GM20431 (cell line): ENCODE results near the gene CMIP.
"Not testable (repeated sequence)": the region's sequence is repeated elsewhere in the genome, so short reads cannot be mapped to it uniquely, and the experiment has no call there.

Source experiments
- in situ Hi-C: fragments of 300-500 bp; cut with MseI, MboI; formaldehyde crosslinking; loops from one replicate; pipeline ENCODE4 v1.15.0; 2020; ENCODE audit warnings: low sequenced_read_pairs; ENCODE audit not compliant: unreplicated experiment

The CMIP gene

DNA sequence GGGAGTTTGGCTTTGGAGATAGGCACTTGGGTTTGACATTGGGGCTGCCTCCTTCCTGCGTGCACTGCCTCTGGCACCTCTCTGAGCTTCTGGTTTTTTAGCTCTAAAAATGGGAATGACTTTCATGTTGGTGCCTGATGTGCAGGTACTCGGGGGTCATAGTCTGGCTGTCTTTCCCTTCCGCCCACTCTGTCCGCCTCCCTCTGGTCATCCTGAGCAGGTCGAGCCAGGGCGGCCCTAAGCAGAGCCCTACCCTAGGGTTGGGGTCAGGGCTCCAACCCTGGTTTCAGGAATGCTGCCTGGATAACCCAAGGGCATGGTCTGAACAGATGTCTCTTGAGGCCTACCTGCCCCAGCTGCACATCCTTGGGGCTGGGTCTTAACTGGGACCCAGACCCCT lies 64.8 kb downstream of the CMIP start:
- in situ Hi-C loops, result no loop called here

DNA sequence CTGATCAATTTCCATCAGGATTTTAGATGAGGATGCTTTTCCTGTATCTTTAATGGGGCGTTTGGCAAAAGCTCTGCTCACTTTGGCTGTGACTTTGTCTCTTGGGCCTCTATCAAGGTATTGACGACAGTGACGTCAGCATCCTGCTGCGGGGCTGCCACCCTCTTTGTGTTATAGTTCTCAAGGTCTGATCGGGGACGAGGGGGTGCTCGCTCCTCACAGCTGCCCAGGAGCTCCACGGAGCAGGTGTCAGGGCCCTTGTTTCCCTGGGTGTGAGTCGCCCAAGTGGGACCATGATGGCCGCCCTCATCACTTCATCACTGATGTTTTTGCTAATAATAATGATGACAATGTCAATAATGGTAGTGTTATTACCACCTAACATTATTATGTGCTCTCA lies 65.4 kb downstream of the CMIP start:
- in situ Hi-C loops, result no loop called here

DNA sequence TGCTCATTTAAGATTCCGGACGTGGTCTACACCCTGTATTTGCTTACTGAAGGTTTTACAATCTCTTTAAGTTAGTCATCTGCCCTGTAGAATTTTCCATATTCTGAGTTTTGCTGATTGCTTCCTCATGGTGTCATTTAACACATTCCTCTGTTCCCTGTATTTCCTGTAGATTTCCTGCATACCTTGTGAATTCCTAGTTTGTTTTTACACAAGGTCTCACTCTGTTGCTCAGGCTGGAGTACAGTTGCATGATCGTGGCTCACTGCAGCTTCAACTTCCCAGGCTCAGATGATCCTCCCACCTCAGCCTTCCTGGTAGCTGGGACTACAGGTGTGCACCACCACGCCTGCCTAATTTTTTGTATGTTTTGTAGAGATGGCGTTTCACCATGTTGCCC lies 66.8 kb downstream of the CMIP start:
- in situ Hi-C loops, result no loop called here

DNA sequence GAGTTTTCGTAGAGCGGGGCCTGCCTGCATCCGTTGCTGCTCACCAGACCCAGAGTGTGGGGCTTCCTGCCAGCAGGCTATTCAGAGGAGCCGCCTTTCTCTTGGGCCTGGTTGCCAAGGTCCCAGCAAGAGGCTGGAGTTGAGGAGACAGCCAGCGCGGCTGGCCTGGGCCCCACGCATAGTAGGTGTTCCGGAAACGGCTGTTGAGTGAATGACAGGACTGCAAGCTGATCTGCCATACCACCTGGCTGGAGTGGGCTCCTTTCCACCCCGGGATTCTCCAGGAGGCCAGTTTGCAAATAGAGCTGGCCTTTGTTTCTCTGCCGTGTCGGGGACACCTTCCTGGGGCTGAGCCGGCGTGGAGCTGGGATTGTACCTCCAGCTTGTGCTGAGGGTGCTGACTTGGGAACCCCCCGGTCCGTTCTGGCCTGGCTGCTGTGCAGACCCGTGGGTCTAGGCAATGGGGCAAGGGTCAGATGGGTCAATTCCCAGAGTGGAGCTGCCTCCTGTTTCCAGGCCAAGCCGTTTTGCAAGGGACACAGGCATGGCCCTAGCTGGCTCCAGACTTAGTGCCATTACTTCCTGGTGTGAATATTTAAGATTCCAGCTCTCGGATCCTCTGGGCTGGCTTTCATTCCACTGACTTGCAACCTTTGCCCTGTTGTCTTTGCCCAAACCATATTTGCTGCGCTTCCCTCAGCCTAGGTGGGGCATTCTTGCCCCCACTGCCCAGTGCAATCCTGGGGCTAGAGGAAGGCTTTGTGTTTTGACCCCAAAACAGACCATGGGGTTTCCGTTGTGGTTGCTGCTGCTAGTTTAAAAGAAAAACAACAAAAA lies 68.8 kb downstream of the CMIP start:
- in situ Hi-C loops, result no loop called here

DNA sequence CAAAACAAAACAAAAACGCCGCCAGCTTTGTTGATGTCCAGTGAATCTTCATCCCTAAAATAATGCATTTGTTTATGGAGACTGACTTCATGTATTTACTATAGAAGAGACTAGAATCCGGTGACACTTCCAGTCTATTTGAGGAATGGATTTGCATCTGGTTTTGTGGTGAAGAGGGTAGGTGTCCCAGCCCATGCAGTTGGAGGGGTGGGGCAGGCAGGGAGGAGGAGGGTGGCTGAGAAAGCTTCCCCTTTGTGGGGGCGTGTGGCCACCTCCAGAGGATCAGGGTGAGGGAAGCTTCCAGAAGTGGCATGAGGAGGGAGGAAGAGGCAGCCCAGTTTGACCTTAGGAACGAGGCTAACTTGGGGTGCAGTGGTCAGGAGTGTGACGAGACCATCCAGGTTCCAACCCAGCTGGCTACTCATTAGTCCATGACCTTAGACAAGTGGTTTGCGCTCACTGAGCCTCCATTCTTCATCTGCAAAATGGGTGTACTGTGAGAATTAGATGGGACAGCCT lies 69.5 kb downstream of the CMIP start:
- in situ Hi-C loops, result no loop called here

DNA sequence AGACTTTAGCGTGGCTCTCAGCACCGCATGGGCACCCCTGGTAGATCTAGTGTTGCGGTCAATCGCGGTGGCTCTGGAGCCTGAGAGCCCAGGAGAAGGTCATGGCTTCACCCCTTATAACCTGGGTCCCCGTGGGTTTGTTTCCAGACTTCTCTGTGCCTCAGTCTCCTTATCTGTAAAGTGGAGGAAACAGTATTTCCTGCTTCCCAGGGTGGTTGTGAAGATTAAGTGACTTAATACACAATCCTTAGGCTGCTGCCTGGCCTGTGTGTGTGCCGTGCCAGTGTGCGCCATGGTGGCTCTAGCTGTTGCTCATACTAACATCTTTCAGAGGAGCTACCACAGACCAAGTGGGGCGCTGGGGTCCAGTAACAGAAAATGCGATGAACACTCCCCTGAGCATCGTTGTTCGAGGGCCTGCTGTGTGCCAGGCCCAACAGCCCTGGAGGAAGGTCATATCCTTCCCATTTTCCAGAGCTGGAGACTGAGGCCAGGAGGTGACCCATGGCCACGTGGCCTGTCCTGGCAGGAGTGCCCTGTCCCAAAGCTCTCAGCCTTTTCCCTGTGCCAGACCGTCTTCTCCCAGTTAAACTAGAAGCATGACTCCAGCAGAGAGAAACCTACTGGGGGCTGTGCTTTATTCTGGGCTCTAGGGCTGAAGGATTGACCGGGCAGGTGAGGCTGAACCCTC lies 70.1 kb downstream of the CMIP start:
- in situ Hi-C loops, result no loop called here

DNA sequence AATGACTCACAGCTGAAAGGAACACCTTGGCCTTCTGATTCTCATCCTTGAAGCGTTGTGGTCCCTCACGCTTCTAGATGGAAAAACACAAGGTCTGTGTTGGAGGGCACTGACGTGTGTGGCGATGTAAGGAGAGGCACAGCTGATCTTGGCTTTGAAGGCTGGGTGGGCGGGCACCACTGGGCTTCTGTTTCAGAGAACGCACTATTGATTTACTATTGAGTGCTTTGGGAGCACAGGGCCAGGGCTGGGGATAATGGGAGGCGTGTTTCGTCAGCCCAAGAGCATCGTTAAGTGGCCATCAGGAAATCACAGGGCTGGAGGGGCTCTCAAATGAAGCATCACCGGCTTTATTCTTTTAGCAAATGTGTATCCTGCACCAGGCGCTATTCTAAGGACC lies 70.7 kb downstream of the CMIP start:
- in situ Hi-C loops, result no loop called here

DNA sequence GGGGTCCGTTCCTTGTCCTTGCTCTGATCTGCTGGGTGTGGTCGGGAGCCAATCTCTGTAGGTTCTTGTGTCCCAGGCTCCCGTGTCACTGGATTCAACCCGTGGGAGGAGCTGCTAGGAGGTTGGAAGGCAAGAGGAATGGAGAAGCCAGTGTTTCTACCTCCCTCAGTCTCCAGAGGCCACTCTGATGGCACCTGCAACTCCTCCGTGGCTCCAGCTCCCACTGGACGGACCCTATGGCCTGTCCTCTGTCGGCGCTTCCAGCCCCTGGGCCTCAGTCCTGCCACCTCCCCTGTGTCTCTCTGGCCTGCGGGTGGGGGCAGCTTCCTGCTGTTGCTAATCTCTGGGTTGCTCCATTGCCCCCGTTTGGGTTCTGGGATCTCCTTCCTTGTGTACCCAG lies 71.1 kb downstream of the CMIP start:
- in situ Hi-C loops, result no loop called here

DNA sequence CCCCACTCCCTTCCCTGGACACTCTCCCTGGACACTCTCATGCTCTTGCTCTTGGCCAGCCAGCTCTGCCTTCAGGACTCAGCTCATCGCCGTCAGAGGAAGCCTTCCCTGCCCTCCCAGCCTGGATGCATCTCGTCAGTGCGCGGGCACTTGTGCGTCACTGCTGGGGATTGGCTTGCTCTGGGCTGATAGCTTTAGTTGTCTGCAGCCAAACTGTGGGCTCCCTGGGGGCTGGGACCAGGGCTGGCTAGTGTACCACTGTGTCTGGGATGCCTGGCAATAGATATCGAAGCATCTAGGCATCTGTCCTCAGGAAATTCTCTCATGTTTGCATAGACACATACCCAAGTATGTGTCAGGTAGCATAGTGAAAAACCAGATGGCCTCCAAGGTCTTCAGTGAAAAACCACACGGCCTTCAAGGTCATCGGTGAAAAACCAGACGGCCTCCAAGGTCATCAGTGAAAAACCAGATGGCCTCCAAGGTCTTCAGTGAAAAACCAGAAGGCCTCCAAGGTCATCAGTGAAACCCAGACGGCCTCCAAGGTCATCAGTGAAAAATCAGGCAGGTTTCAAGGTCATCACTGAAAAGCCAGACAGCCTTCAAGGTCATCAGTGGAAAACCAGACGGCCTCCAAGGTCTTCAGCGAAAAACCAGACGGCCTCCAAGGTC lies 72.0 kb downstream of the CMIP start:
- in situ Hi-C loops, result no loop called here

DNA sequence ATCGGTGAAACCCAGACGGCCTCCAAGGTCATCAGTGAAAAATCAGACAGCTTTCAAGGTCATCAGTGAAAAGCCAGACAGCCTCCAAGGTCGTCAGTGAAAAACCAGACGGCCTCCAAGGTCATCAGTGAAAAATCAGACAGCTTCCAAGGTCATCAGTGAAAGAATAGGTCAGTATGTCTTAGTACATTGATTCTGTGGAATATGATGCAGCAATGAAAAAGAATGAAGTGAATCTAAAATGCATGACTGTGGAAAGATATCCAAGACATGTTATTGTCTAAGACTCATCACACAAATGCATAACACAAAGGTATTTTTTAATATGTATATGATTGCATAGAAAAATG lies 72.5 kb downstream of the CMIP start:
- in situ Hi-C loops, result no loop called here

DNA sequence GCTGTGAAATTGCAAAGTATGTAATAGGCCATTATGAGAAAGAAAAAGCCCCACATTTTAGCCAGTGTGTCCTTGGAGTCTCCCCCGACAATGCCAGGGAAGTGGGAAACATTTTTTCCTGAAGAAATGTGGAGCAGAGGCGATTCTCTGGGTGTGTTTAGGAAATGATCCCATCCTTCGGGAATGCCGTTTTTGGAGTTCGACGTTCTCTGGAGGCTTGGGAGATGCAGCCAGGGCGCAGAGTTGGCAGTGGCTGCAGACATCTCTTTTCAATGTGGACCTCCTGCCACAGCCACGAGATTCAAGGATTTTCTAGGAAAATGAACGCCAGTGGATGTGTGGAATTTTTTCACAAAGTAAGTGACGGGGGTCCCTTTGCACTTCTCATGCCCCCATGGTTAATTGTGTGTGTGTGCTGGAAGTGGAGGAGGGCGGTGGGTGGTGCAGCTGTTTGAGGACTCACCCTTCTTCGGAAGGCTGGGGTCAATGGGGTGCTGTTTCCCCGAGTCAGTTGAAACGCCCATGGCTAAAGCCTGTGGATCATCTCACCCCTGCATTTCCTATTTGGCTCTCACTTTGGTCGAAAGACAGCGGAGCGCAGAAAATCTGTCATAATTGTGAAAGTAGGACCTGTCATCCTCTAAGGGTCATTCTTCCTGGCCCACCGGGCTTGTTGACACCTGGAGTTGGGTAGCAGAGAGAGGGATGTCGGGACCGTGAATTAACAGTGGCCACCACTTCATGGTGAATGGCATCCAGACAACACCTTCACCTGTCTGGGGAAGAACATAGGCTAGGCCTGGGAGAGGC lies 73.2 kb downstream of the CMIP start:
- in situ Hi-C loops, result no loop called here

DNA sequence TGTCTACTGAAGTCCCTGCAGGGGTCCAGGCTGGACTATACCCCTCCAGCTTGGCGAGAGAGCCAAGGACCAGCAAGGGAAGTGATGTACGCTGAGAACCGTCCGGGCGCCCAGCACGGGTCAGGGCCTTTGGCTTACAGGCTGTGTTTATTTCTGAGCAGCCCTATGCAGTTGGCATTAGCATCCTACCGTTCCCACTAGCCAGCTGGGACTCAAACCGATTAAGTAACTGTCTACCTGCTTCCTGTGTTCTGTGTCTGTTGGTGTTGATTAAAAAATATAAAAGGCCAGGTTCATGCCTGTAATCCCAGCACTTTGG lies 73.8 kb downstream of the CMIP start:
- in situ Hi-C loops, result no loop called here

DNA sequence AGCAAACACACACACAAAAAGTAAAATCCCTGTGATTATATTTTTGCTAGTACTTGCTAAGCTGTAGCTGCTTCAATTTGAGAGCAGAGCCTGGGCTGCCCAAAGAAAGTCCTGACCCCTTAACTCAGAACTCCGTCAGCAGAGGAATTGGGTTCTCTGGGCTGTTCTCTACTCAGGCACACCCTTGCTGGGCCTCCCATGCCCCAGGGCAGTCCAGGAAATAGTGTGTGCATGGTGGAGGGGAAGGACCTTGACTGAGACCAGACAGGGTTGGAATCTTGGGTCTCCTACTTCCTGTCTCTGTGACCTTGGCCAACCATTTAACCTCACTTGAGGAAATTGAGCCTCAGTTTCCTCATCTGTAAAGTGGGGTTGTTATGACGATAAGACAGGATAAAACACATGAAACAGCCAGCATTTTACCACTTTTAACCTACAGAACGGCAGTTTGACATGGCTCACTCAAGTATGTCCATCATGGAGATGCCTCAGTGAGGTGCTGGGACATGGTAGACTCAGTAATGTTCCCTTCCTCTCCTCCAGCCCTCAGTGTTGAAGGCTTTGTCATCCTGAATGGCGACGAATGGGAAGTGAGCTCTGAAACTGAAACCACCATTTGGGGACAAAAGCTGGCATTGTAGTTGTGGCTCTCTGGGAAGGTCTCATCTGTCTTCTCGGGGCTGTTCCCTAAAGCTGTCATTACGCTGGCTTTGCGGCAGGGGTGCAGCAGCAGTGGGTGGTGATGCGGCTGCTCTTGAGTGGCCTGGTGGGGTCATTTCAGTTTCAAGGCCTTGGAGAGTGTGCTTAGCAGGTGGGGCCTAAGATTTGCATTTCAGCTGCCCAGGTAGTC lies 74.9 kb downstream of the CMIP start:
- in situ Hi-C loops, result no loop called here

DNA sequence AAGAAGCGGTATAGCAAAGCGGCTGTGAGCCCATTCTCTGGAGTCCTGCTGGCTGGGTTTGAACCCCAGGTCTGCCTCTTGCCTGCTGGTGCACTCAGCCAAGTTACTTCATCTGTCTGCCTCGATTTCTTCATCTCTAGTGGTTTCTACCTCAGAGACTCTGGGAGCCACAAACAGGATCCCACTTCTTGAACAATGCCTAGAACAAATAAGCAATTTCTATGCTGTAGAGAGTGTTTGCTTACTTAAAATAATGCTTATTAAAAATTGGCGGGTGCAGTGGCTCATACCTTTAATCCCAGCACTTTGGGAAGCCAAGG lies 75.5 kb downstream of the CMIP start:
- in situ Hi-C loops, result no loop called here

DNA sequence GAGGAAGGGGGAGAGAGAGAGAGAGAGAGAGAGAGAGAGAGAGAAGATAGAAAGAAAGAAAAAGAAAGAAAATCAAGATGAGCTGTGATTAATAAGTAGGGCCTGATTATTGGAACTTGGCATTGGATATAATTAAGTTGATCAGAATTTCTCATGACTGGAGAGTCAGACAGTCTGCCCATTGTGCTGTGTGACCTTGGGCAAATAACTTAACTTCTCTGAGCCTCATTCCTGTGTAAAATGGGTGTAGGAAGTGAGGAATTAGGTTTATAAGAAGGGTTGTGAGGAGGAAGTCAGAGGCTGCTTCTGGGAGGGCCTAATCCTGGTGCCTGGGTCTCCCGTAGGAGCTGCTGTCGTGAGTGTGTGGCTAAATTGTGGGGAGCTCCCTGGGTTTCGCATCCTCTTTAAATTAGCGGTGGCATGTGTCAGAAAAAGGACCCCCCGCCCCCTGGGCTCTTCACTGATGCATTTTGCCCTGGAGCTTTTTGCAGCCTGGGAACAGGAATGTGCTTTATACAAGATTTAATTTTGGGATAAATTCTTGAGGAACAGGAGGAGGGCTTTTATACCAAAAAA lies 76.0 kb downstream of the CMIP start:
- in situ Hi-C loops, result no loop called here

DNA sequence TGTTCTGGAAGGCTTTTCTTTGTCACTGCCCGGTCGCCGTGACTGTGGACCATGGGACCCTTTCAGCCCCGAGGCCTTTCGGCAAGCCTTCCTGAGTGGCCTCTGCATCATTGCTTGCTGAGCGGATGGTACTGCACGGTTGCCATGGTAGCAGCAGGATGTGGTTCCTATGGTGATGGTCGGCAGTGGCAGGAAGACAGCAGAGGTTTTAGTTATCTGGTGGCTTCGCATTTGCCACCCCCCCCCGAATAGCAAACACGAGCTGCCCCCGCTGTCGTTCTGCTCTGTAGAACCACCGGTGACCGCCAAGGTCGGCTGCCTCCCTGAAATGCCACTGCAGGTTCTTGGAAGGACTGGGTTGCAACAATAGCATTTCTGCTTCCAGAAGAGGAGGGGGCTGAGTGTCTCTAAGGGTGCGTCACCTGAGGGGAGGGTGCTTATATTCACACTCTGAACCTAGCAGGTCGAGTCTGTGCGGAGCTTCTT lies 76.6 kb downstream of the CMIP start:
- in situ Hi-C loops, result no loop called here

DNA sequence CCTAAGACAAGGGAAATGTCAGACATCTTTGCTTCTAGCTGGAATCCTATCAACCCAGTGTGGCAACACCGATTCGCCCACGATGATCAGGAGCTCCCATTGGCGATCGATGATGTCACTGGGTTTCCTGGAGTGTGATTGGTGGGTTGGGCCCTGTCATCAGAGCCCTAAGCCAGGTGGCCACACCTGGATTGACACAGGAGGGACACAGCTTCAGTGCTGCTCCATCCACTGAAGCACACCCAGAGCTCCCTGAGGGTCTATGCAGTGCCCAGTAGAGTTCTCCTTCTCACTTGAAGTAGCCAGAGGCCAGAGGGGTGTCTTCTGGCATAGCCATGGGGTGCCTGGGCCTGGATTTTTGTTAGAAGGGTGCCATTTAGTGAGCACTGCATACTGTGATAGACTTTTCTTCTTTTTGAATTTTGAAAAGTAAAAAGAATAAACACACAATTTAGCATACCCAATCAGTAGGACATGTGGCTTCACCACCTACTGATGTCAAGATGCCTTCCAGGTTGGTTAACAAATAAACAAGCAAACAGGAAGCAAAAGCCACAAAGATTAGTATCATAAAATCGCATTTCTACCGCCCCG lies 77.6 kb downstream of the CMIP start:
- in situ Hi-C loops, result no loop called here

DNA sequence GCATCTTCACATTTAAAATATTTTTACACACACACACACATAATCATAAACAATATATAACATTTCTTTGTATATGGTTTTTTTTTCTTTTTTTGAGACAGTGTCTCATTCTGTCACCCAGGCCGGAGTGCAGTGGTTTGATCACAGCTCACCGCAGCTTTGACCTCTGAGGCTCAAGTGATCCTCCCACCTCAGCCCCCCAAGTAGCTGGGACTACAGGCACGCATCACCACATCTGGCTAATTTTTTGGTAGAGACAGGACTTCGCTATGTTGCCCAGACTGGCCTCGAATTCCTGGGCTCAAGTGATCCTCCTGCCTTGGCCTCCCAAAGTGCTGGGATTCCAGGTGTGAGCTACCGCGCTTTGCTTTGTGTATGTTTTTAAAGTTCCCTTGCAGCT lies 78.2 kb downstream of the CMIP start:
- in situ Hi-C loops, result not testable (repeated sequence)
